ENCODE measurements around the gene PDGFRA. TPM values are rescaled to one million over a fixed set of nuclear protein-coding genes. Genes with fewer than 3 reads are reported as not detected.
A peak's percentile ranks its signal among the peaks of the same experiment; 100 is the strongest.

PDGFRA gene
- total and polyA plus RNA-seq, 2 experiments from 2014 or later, result 32.1 to 60.9 TPM

GRCh38 chr4:54278216-54278615, 49.1 kb downstream of the PDGFRA start:
- no peak overlapping the region for H3K27ac ChIP-seq
- peaks cover 57% of the 10 kb centered on the region for H3K36me3 ChIP-seq
- H3K27me3 ChIP-seq, result no peaks in the 10 kb centered on the region
- H3K4me1 ChIP-seq (ENCODE audit: low read depth), result no peaks in the 10 kb centered on the region
- H3K4me3 ChIP-seq, result no peak overlapping the region
- DNase-seq (ENCODE audit: low read depth in 1 of 2, low spot score in 1 of 2), result no peak
- TF ChIP-seq CTCF (IDR thresholded peaks at IDR 0.05; ENCODE audit: low read depth, low read length), result no peak
- no peaks in the 10 kb centered on the region for H3K9me3 ChIP-seq (ENCODE audit: low read depth)

GRCh38 chr4:54281054-54281766, 52.1 kb downstream of the PDGFRA start:
- Histone ChIP-seq H3K4me3 (no peak overlapping the region), H3K36me3 (peaks cover 49% of the 10 kb centered on the region), H3K9me3 (ENCODE audit: low read depth) (no peaks in the 10 kb centered on the region), H3K27me3 (no peaks in the 10 kb centered on the region), H3K27ac (peak overlapping the region; percentile 78), H3K4me1 (ENCODE audit: low read depth) (no peaks in the 10 kb centered on the region)
- no peak for TF ChIP-seq CTCF (IDR thresholded peaks at IDR 0.05; ENCODE audit: low read depth, low read length)
- DNase-seq (ENCODE audit: low read depth in 1 of 2, low spot score in 1 of 2), result peak in 1 of 2 donors; percentile 98

- no peaks in the 10 kb centered on the region for H3K4me1 ChIP-seq (ENCODE audit: low read depth)
- no peak for TF ChIP-seq CTCF (IDR thresholded peaks at IDR 0.05; ENCODE audit: low read depth, low read length)
- H3K27ac ChIP-seq, result no peak overlapping the region
- H3K27me3 ChIP-seq, result no peaks in the 10 kb centered on the region
- no peak for DNase-seq (ENCODE audit: low read depth in 1 of 2, low spot score in 1 of 2)
- no peak overlapping the region for H3K4me3 ChIP-seq
- no peaks in the 10 kb centered on the region for H3K9me3 ChIP-seq (ENCODE audit: low read depth)
- peaks cover 60% of the 10 kb centered on the region for H3K36me3 ChIP-seq
Measured at GRCh38 chr4:54282837-54283236, 53.7 kb downstream of the PDGFRA start.

- no peaks in the 10 kb centered on the region for H3K9me3 ChIP-seq (ENCODE audit: low read depth)
- no peaks in the 10 kb centered on the region for H3K27me3 ChIP-seq
- no peak for DNase-seq (ENCODE audit: low read depth in 1 of 2, low spot score in 1 of 2)
- no peak overlapping the region for H3K27ac ChIP-seq
- TF ChIP-seq CTCF (IDR thresholded peaks at IDR 0.05; ENCODE audit: low read depth, low read length), result no peak
- H3K4me1 ChIP-seq (ENCODE audit: low read depth), result no peaks in the 10 kb centered on the region
- no peak overlapping the region for H3K4me3 ChIP-seq
- H3K36me3 ChIP-seq, result peaks cover 65% of the 10 kb centered on the region
Measured at GRCh38 chr4:54289316-54289715, 60.2 kb downstream of the PDGFRA start.

- no peaks in the 10 kb centered on the region for H3K4me1 ChIP-seq (ENCODE audit: low read depth)
- peak overlapping the region; percentile 10 for H3K27ac ChIP-seq
- H3K4me3 ChIP-seq, result no peak overlapping the region
- no peaks in the 10 kb centered on the region for H3K27me3 ChIP-seq
- no peak for DNase-seq (ENCODE audit: low read depth in 1 of 2, low spot score in 1 of 2)
- no peaks in the 10 kb centered on the region for H3K9me3 ChIP-seq (ENCODE audit: low read depth)
- H3K36me3 ChIP-seq, result peaks cover 69% of the 10 kb centered on the region
- no peak for TF ChIP-seq CTCF (IDR thresholded peaks at IDR 0.05; ENCODE audit: low read depth, low read length)
Measured at GRCh38 chr4:54290980-54291379, 61.9 kb downstream of the PDGFRA start.
